Fibroblast of pulmonary artery (primary cell): Measurements from ENCODE around the gene HES1.

Experiments
- DNase-seq: peaks from one replicate; pipeline ENCODE4 v3.0.0-alpha.2; 2010; ENCODE audit warnings: low read depth
- H3K4me3 ChIP-seq: replicated peaks from 2 replicates; pipeline ENCODE4 v1.5.1; 2011; ENCODE audit warnings: low read depth, mild to moderate bottlenecking, control low read depth, low read length, moderate library complexity
- CTCF ChIP-seq: IDR thresholded peaks from 2 replicates; pipeline ENCODE4 v1.5.1; 2011; ENCODE audit warnings: mild to moderate bottlenecking, control low read depth, low read length, inconsistent platforms; ENCODE audit errors: missing control alignments

HES1 gene

GRCh38 chr3:194138732-194139070, 2.8 kb downstream of the HES1 start:
- no peak for DNase-seq
- TF ChIP-seq CTCF: no peak
- H3K4me3 ChIP-seq: peak overlapping the region; percentile 86

GRCh38 chr3:194139071-194139813, 3.3 kb downstream of the HES1 start:
- no peak for TF ChIP-seq CTCF
- peak; percentile 87 for DNase-seq
- peak overlapping the region; percentile 86 for H3K4me3 ChIP-seq

GRCh38 chr3:194139814-194140391, 4.0 kb downstream of the HES1 start:
- no peak for TF ChIP-seq CTCF
- no peak overlapping the region for H3K4me3 ChIP-seq
- peak; percentile 54 for DNase-seq

GRCh38 chr3:194140520-194141414, 4.8 kb downstream of the HES1 start:
- TF ChIP-seq CTCF: no peak
- DNase-seq: peak; percentile 73
- peak overlapping the region; percentile 42 for H3K4me3 ChIP-seq

- H3K4me3 ChIP-seq: peak overlapping the region; percentile 31
- peak; percentile 94 for DNase-seq
- TF ChIP-seq CTCF: no peak
Measured at GRCh38 chr3:194141415-194142155, 5.6 kb downstream of the HES1 start.

- TF ChIP-seq CTCF: no peak
- no peak for DNase-seq
- peak overlapping the region; percentile 31 for H3K4me3 ChIP-seq
Measured at GRCh38 chr3:194142156-194142910, 6.4 kb downstream of the HES1 start.
